Fibroblast of pulmonary artery (primary cell): ENCODE measurements around the gene DEPDC4.
A peak's percentile ranks its signal among the peaks of the same experiment; 100 is the strongest.

Experiments
- DNase-seq: peaks from one replicate; pipeline ENCODE4 v3.0.0-alpha.2; 2010; ENCODE audit warnings: low read depth
- H3K4me3 ChIP-seq: replicated peaks from 2 replicates; pipeline ENCODE4 v1.5.1; 2011; ENCODE audit warnings: low read depth, mild to moderate bottlenecking, control low read depth, low read length, moderate library complexity
- CTCF ChIP-seq: IDR thresholded peaks from 2 replicates; pipeline ENCODE4 v1.5.1; 2011; ENCODE audit warnings: mild to moderate bottlenecking, control low read depth, low read length, inconsistent platforms; ENCODE audit errors: missing control alignments

DEPDC4 gene

GRCh38 chr12:100214518-100214917 is 52.4 kb downstream of the DEPDC4 start:
- H3K4me3 ChIP-seq: no peak overlapping the region
- DNase-seq: no peak
- no peak for TF ChIP-seq CTCF

- DNase-seq: no peak
- no peak overlapping the region for H3K4me3 ChIP-seq
- TF ChIP-seq CTCF: no peak
Observed at GRCh38 chr12:100213016-100213891, 53.6 kb downstream of the DEPDC4 start.

GRCh38 chr12:100211698-100212097 is 55.2 kb downstream of the DEPDC4 start:
- no peak for TF ChIP-seq CTCF
- no peak for DNase-seq
- no peak overlapping the region for H3K4me3 ChIP-seq

GRCh38 chr12:100208834-100209233 is 58.0 kb downstream of the DEPDC4 start:
- TF ChIP-seq CTCF: no peak
- H3K4me3 ChIP-seq: no peak overlapping the region
- DNase-seq: no peak

- no peak overlapping the region for H3K4me3 ChIP-seq
- TF ChIP-seq CTCF: no peak
- no peak for DNase-seq
Observed at GRCh38 chr12:100207311-100207710, 59.6 kb downstream of the DEPDC4 start.

GRCh38 chr12:100201604-100202423 is 65.1 kb downstream of the DEPDC4 start:
- no peak for DNase-seq
- H3K4me3 ChIP-seq: peak overlapping the region; percentile 95
- TF ChIP-seq CTCF: no peak
